ENCODE data around the gene BTNL2. TPM values are rescaled to one million over a fixed set of nuclear protein-coding genes. Genes with fewer than 3 reads are reported as not detected.

The BTNL2 gene
- total and polyA plus RNA-seq, 9 of the 15 experiments (the other 6 are each of a cell fraction or from before 2014, with no cell fraction given): not detected

DNA sequence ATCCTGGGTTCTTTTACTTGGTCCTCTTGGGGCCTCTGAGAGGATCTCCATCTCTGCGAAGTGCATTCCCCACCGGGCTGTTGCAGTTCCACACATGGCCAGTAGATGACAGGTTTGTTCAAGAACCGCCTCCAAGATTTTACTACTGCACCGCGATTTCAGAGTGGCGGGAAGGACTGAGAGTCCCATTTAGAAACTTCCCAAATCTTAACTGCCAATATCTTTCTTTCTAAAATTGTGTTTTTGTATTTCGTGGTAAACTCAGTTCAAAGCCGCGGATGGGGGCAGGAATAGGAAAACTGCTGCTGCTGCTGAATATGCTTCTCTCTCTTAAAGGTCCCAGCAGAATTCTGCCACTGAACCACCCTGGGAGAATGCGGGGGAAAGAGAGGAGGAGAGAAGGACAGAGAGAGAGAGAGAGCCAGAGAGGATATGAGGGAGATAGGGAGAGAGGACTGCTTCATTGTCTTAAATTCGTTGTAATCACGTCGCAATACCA is 8.6 kb upstream of the BTNL2 start (continued):
- TF ChIP-seq, protein P1, sequence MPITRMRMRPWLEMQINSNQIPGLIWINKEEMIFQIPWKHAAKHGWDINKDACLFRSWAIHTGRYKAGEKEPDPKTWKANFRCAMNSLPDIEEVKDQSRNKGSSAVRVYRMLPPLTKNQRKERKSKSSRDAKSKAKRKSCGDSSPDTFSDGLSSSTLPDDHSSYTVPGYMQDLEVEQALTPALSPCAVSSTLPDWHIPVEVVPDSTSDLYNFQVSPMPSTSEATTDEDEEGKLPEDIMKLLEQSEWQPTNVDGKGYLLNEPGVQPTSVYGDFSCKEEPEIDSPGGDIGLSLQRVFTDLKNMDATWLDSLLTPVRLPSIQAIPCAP (CRISPR knock-in tag; IDR thresholded peaks at IDR 0.05; ENCODE audit: borderline replicate concordance): no peak
- TF ChIP-seq TAF15 (IDR thresholded peaks at IDR 0.05; ENCODE audit: low read depth, low read length) (no peak), ZNF324 (CRISPR knock-in tag; IDR thresholded peaks at IDR 0.05) (no peak), RFX7 (CRISPR knock-in tag; IDR thresholded peaks at IDR 0.05) (no peak), NFRKB (IDR thresholded peaks at IDR 0.05; ENCODE audit: low read depth) (no peak), SIN3B (IDR thresholded peaks at IDR 0.05; ENCODE audit: low read depth) (no peak), ATF7 (IDR thresholded peaks at IDR 0.05) (no peak), OTX1 (CRISPR knock-in tag; IDR thresholded peaks at IDR 0.05) (no peak), SRF (CRISPR knock-in tag; IDR thresholded peaks at IDR 0.05) (peak in 1 of 2 experiments; percentile 11; a peak in 1 of 4 replicates), JUND (IDR thresholded peaks at IDR 0.05; ENCODE audit: borderline replicate concordance, low read depth, low read length) (peak; percentile 25; the same call in 1 of the 2 replicates), JUND (tag; IDR thresholded peaks at IDR 0.05; ENCODE audit: borderline replicate concordance, low read depth, low read length) (no peak), CC2D1A (IDR thresholded peaks at IDR 0.05) (no peak), IFI16 (CRISPR knock-in tag; IDR thresholded peaks at IDR 0.05) (no peak), SRSF1 (IDR thresholded peaks at IDR 0.05; ENCODE audit: low read depth, low read length) (no peak), CBX5 (IDR thresholded peaks at IDR 0.05; ENCODE audit: borderline replicate concordance, low read depth) (no peak), BACH1 (tag; IDR thresholded peaks at IDR 0.05) (no peak), SMC3 (conservative IDR thresholded peaks at IDR 0.05; ENCODE audit: insufficient read depth, low read depth, low read length) (peak; percentile 96), NR2C2 (CRISPR knock-in tag; IDR thresholded peaks at IDR 0.05) (no peak), NR2C2 (tag; IDR thresholded peaks at IDR 0.05) (no peak), TEAD2 (tag; IDR thresholded peaks at IDR 0.05) (0 out of 2 replicates have a peak, but pooled peaks have one; percentile 55), ZBED1 (IDR thresholded peaks at IDR 0.05) (no peak), XRCC5 (IDR thresholded peaks at IDR 0.05; ENCODE audit: low read depth, low read length) (no peak), FOSL1 (tag; conservative IDR thresholded peaks at IDR 0.05) (no peak), EZH2 (IDR thresholded peaks at IDR 0.05; ENCODE audit: borderline replicate concordance, low read depth, low read length) (no peak), NFE2 (IDR thresholded peaks at IDR 0.05; ENCODE audit: low read depth) (no peak), RCOR1 (IDR thresholded peaks at IDR 0.05; ENCODE audit: borderline replicate concordance in 1 of 2, low read depth in 2 of 2, low read length in 2 of 2) (0 out of 4 replicates have a peak, but pooled peaks of 1 of the 2 experiments have one; percentile 29)
- TF ChIP-seq, protein P2, sequence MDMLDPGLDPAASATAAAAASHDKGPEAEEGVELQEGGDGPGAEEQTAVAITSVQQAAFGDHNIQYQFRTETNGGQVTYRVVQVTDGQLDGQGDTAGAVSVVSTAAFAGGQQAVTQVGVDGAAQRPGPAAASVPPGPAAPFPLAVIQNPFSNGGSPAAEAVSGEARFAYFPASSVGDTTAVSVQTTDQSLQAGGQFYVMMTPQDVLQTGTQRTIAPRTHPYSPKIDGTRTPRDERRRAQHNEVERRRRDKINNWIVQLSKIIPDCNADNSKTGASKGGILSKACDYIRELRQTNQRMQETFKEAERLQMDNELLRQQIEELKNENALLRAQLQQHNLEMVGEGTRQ (CRISPR knock-in tag; IDR thresholded peaks at IDR 0.05): no peak
- TF ChIP-seq, protein P3, sequence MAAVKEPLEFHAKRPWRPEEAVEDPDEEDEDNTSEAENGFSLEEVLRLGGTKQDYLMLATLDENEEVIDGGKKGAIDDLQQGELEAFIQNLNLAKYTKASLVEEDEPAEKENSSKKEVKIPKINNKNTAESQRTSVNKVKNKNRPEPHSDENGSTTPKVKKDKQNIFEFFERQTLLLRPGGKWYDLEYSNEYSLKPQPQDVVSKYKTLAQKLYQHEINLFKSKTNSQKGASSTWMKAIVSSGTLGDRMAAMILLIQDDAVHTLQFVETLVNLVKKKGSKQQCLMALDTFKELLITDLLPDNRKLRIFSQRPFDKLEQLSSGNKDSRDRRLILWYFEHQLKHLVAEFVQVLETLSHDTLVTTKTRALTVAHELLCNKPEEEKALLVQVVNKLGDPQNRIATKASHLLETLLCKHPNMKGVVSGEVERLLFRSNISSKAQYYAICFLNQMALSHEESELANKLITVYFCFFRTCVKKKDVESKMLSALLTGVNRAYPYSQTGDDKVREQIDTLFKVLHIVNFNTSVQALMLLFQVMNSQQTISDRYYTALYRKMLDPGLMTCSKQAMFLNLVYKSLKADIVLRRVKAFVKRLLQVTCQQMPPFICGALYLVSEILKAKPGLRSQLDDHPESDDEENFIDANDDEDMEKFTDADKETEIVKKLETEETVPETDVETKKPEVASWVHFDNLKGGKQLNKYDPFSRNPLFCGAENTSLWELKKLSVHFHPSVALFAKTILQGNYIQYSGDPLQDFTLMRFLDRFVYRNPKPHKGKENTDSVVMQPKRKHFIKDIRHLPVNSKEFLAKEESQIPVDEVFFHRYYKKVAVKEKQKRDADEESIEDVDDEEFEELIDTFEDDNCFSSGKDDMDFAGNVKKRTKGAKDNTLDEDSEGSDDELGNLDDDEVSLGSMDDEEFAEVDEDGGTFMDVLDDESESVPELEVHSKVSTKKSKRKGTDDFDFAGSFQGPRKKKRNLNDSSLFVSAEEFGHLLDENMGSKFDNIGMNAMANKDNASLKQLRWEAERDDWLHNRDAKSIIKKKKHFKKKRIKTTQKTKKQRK (IDR thresholded peaks at IDR 0.05; ENCODE audit: borderline replicate concordance, low read depth, low read length): no peak
